ENCODE data around the gene GRK2.

- TF ChIP-seq, protein P1, sequence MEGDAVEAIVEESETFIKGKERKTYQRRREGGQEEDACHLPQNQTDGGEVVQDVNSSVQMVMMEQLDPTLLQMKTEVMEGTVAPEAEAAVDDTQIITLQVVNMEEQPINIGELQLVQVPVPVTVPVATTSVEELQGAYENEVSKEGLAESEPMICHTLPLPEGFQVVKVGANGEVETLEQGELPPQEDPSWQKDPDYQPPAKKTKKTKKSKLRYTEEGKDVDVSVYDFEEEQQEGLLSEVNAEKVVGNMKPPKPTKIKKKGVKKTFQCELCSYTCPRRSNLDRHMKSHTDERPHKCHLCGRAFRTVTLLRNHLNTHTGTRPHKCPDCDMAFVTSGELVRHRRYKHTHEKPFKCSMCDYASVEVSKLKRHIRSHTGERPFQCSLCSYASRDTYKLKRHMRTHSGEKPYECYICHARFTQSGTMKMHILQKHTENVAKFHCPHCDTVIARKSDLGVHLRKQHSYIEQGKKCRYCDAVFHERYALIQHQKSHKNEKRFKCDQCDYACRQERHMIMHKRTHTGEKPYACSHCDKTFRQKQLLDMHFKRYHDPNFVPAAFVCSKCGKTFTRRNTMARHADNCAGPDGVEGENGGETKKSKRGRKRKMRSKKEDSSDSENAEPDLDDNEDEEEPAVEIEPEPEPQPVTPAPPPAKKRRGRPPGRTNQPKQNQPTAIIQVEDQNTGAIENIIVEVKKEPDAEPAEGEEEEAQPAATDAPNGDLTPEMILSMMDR (IDR thresholded peaks at IDR 0.05) = no peak
- TF ChIP-seq EZH2 (IDR thresholded peaks at IDR 0.05; ENCODE audit: borderline replicate concordance, insufficient read depth, low read depth, low read length, poor library complexity, severe bottlenecking) = no peak
Measured at GRCh38 chr11:67300256-67300755, 34.0 kb downstream of the GRK2 start.

Measured in B cell (primary cell).